Left cardiac atrium (tissue), 4 donors: ENCODE data around the gene LRP4. TPM values are rescaled to one million over a fixed set of nuclear protein-coding genes. Genes with fewer than 3 reads are reported as not detected.
"Not testable (repeated sequence)": the region's sequence is repeated elsewhere in the genome, so short reads cannot be mapped to it uniquely, and the experiment has no call there.

ENCODE experiments used
- ATAC-seq, 2 donors: fragments of 200-7000 bp; cut with Tn5 transposase; one replicate each; pipeline ENCODE4 v1.9.1; 2020; ENCODE audit warnings: mild to moderate bottlenecking in 2 of 2, moderate library complexity in 2 of 2
- DNase-seq: peaks from one replicate; pipeline ENCODE4 v3.0.0-alpha.2; 2020
- intact Hi-C, 2 donors: fragments of 100-400 bp; cut with DNase I; formaldehyde crosslinking; loops; one replicate each; pipeline versions ENCODE4 v1.14.1 to v1.15.1; 2022 to 2023
- total RNA-seq, 2 donors: library from RNA; stranded (reverse); fragmentation: NEBNext Ultra II Directional; extraction: Animal tissue kit (Norgen Biotek cat#: 25700); gene quantifications; one replicate each; pipeline ENCODE4 v1.2.1, GENCODE V29; 2021
- donor health status: DM: no; HTN: yes; CAD: no.
- donor health status: DM: no; HTN: yes; CAD: no; lungs with severe emphysema.
- donor health status: DM: yes; HTN: yes; CAD: no.
- donor health status: Dilated cardiomyopathy.

Gene LRP4
- total RNA-seq, 2 donors from 2014 or later, result 20.2 to 21.0 TPM

GRCh38 chr11:46927928-46928327, 9.6 kb upstream of the LRP4 start:
- ATAC-seq, DNase-seq, intact Hi-C loops: not testable (repeated sequence)

- ATAC-seq (peak; percentile 34 to 88), DNase-seq (peak; percentile 51)
- intact Hi-C loops, result no loop called here
Measured at GRCh38 chr11:46920755-46921154, 2.4 kb upstream of the LRP4 start.

GRCh38 chr11:46918788-46919513, 601 bp upstream of the LRP4 start:
- no peak for ATAC-seq
- intact Hi-C loops, result loop anchor here in 1 of 2 donors (5.0 kb wide), 1 partner anchor 83 kb away; no protein-coding TSS in a partner anchor
- DNase-seq, result no peak

- ATAC-seq (no peak), DNase-seq (no peak)
- intact Hi-C loops, result loop anchor here in 1 of 2 donors (5.0 kb wide), 1 partner anchor 85 kb away; no protein-coding TSS in a partner anchor
Measured at GRCh38 chr11:46917762-46918082, 628 bp downstream of the LRP4 start.

GRCh38 chr11:46917109-46917761, 1.1 kb downstream of the LRP4 start:
- DNase-seq (no peak), ATAC-seq (no peak)
- intact Hi-C loops, result loop anchor here in 1 of 2 donors (5.0 kb wide), 1 partner anchor 85 kb away; no protein-coding TSS in a partner anchor

- ATAC-seq (peak; percentile 66 to 80), DNase-seq (peak; percentile 69)
- intact Hi-C loops, result loop anchor here in 1 of 2 donors (5.0 kb wide), 1 partner anchor 86 kb away; no protein-coding TSS in a partner anchor
Measured at GRCh38 chr11:46916286-46917108, 1.9 kb downstream of the LRP4 start.

GRCh38 chr11:46914910-46915309, 3.4 kb downstream of the LRP4 start:
- no peak for ATAC-seq
- intact Hi-C loops, result loop anchor here in 1 of 2 donors (5.0 kb wide), 1 partner anchor 87 kb away; no protein-coding TSS in a partner anchor
- DNase-seq, result no peak

- DNase-seq (peak; percentile 46), ATAC-seq (peak; percentile 45 to 71)
- intact Hi-C loops, result no loop called here
Measured at GRCh38 chr11:46914363-46914762, 4.0 kb downstream of the LRP4 start.

- ATAC-seq (no peak), DNase-seq (no peak)
- intact Hi-C loops, result no loop called here
Measured at GRCh38 chr11:46913484-46913883, 4.9 kb downstream of the LRP4 start.

- intact Hi-C loops, result no loop called here
- no peak for ATAC-seq
- DNase-seq, result no peak
Measured at GRCh38 chr11:46912526-46913150, 5.7 kb downstream of the LRP4 start.

- DNase-seq, result no peak
- no peak for ATAC-seq
- intact Hi-C loops, result no loop called here
Measured at GRCh38 chr11:46907606-46908005, 10.7 kb downstream of the LRP4 start.

- intact Hi-C loops, result no loop called here
- no peak for DNase-seq
- ATAC-seq, result no peak
Measured at GRCh38 chr11:46906609-46907041, 11.7 kb downstream of the LRP4 start.

- no peak for ATAC-seq
Measured at GRCh38 chr11:46905806-46906205, 12.5 kb downstream of the LRP4 start.

GRCh38 chr11:46903846-46904245, 14.5 kb downstream of the LRP4 start:
- no peak for DNase-seq
- intact Hi-C loops, result no loop called here
- ATAC-seq, result peak; percentile 84 to 88

More at GRCh38 chr11:46905806-46906205, 12.5 kb downstream of the LRP4 start:
- intact Hi-C loops, result no loop called here
- no peak for DNase-seq

- no peak for ATAC-seq
- DNase-seq, result no peak
- intact Hi-C loops, result no loop called here
Measured at GRCh38 chr11:46902694-46903093, 15.7 kb downstream of the LRP4 start.

GRCh38 chr11:46901156-46901555, 17.2 kb downstream of the LRP4 start:
- DNase-seq (no peak), ATAC-seq (no peak)
- intact Hi-C loops, result no loop called here

- no peak for ATAC-seq
- intact Hi-C loops, result no loop called here
- no peak for DNase-seq
Measured at GRCh38 chr11:46900091-46900746, 18.1 kb downstream of the LRP4 start.

- ATAC-seq (no peak), DNase-seq (no peak)
- intact Hi-C loops, result loop anchor here (10.0 kb wide), 1 partner anchor 455 kb away; the partner anchor contains the start of gene MYBPC3 (in 2 of the 2)
Measured at GRCh38 chr11:46899501-46900025, 18.8 kb downstream of the LRP4 start.
